Right lobe of liver (tissue), 4 donors: ENCODE data around the gene DAPK1.

Source experiments
- POLR2A ChIP-seq: fragments of 450-650 bp; IDR thresholded peaks from one replicate; pipeline ENCODE4 v1.6.1; 2017; ENCODE audit warnings: antibody characterized with exemption, mild to moderate bottlenecking
- TF ChIP-seq, protein P1 (sequence below), 4 donors: fragments of 200-600 bp in 3 of 4; fragments of 450-650 bp in 1 of 4; IDR thresholded peaks; one replicate each; pipeline versions ENCODE4 v1.5.1 to v1.8.0; 2016 to 2022; ENCODE audit warnings: antibody characterized with exemption in 4 of 4, mild to moderate bottlenecking in 2 of 4
- donor health status: DM: no; HTN: no; CAD: no.
- donor health status: DM: no; HTN: no; CAD: no.
- donor health status: DM: no; HTN: yes; CAD: no.

DNA sequence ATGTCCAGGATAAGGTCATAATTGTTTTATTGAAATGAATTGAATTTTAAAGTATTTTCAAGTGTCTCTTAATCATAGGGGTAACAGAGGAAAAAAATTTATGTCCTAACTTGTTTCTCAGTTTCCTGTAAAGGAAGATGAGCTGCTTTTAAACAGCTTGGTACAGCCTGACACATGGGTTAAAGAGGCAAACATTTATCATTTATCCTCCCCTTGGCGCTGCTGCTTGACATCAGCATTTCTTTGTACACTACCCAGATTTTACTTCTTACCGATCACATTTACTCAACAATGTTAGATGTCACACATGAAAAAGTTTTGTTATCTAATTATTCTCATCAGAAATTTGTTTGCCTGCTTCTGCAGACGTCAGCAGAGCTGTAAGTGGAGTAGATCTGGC is 148.9 kb downstream of the DAPK1 start:
- TF ChIP-seq, protein P1, sequence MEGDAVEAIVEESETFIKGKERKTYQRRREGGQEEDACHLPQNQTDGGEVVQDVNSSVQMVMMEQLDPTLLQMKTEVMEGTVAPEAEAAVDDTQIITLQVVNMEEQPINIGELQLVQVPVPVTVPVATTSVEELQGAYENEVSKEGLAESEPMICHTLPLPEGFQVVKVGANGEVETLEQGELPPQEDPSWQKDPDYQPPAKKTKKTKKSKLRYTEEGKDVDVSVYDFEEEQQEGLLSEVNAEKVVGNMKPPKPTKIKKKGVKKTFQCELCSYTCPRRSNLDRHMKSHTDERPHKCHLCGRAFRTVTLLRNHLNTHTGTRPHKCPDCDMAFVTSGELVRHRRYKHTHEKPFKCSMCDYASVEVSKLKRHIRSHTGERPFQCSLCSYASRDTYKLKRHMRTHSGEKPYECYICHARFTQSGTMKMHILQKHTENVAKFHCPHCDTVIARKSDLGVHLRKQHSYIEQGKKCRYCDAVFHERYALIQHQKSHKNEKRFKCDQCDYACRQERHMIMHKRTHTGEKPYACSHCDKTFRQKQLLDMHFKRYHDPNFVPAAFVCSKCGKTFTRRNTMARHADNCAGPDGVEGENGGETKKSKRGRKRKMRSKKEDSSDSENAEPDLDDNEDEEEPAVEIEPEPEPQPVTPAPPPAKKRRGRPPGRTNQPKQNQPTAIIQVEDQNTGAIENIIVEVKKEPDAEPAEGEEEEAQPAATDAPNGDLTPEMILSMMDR (IDR thresholded peaks at IDR 0.05), result no peak
- no peak for TF ChIP-seq POLR2A
